ENCODE results near the gene PDE4D. TPM values are rescaled to one million over a fixed set of nuclear protein-coding genes. Genes with fewer than 3 reads are reported as not detected.

The PDE4D gene
- total and polyA plus RNA-seq, 9 donors, result 21.1 to 65.9 (median 33.0) TPM

DNA sequence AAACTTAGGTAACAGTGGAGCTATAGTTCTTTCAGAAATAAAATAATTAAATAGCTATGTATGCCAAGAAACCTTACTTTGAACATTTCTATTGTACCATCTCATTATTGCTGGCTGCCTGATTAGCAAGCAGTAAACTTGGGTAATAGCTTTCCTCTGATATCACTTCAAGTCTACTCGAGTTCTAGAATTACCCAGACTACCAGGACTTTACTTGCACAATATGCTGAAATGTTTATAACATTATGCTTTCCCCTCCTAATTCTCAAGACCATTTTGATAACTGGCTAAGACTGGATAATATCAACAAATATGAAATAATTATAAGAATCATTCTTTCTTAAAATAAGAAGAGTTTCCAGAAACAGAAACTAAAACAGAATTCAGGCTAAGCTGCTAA lies 798.0 kb downstream of the PDE4D start:
- H3K9me3 ChIP-seq (replicated peaks; ENCODE audit: control insufficient read depth, low read depth, low read length), result no peaks in the 10 kb centered on the region
- H3K36me3 ChIP-seq (ENCODE audit: control insufficient read depth, insufficient read depth, low read length), result no peaks in the 10 kb centered on the region
- H3K27ac ChIP-seq (ENCODE audit: low read length), result no peak overlapping the region
- DNase-seq, result no peak
- no peak overlapping the region for H3K4me3 ChIP-seq (ENCODE audit: low read length)
- no peaks in the 10 kb centered on the region for H3K27me3 ChIP-seq (ENCODE audit: control insufficient read depth, insufficient read depth, low read length)
- no peaks in the 10 kb centered on the region for H3K4me1 ChIP-seq (ENCODE audit: control insufficient read depth, insufficient read depth, low read length)
- no CpG with 5 or more reads among the region's 1 CpG for WGBS (ENCODE audit: insufficient coverage)

- WGBS (ENCODE audit: insufficient coverage), result no CpG with 5 or more reads among the region's 2 CpGs
- Histone ChIP-seq H3K4me1 (ENCODE audit: control insufficient read depth, insufficient read depth, low read length) (no peaks in the 10 kb centered on the region), H3K27me3 (ENCODE audit: control insufficient read depth, insufficient read depth, low read length) (no peaks in the 10 kb centered on the region), H3K36me3 (ENCODE audit: control insufficient read depth, insufficient read depth, low read length) (no peaks in the 10 kb centered on the region), H3K27ac (ENCODE audit: low read length) (no peak overlapping the region), H3K4me3 (ENCODE audit: low read length) (no peak overlapping the region), H3K9me3 (replicated peaks; ENCODE audit: control insufficient read depth, low read depth, low read length) (no peaks in the 10 kb centered on the region)
- peak; percentile 46 for DNase-seq
Observed at GRCh38 chr5:59094864-59095263, 798.7 kb downstream of the PDE4D start.

GRCh38 chr5:59093329-59093728 lies 800.2 kb downstream of the PDE4D start:
- WGBS (ENCODE audit: insufficient coverage), result 93% methylated on average over 2 of the region's 6 CpGs
- H3K9me3 ChIP-seq (replicated peaks; ENCODE audit: control insufficient read depth, low read depth, low read length), result no peaks in the 10 kb centered on the region
- no peaks in the 10 kb centered on the region for H3K36me3 ChIP-seq (ENCODE audit: control insufficient read depth, insufficient read depth, low read length)
- no peak for DNase-seq
- H3K4me3 ChIP-seq (ENCODE audit: low read length), result no peak overlapping the region
- no peak overlapping the region for H3K27ac ChIP-seq (ENCODE audit: low read length)
- H3K27me3 ChIP-seq (ENCODE audit: control insufficient read depth, insufficient read depth, low read length), result no peaks in the 10 kb centered on the region
- no peaks in the 10 kb centered on the region for H3K4me1 ChIP-seq (ENCODE audit: control insufficient read depth, insufficient read depth, low read length)

DNA sequence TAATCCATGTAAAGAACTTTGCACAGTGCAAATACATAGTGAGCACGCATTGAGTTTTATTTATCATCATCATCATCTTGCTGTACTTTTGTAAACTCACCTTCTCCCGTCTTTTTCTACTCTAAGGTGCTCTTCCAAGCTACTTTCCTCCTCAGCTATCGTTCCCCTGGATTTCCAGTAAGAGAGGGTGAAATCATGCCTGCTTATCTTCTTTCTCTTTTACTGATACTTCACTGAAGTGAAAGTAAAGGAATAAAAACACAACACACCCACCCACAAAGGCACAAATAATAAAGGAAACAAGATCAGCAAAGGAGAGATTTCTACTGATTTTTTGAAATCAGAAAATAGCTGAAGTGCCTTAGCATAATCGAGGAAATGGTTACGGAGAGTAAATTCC lies 800.8 kb downstream of the PDE4D start:
- no peak overlapping the region for H3K4me3 ChIP-seq (ENCODE audit: low read length)
- WGBS (ENCODE audit: insufficient coverage), result 86% methylated on average over 4 of the region's 5 CpGs
- H3K27me3 ChIP-seq (ENCODE audit: control insufficient read depth, insufficient read depth, low read length), result no peaks in the 10 kb centered on the region
- no peaks in the 10 kb centered on the region for H3K9me3 ChIP-seq (replicated peaks; ENCODE audit: control insufficient read depth, low read depth, low read length)
- no peaks in the 10 kb centered on the region for H3K4me1 ChIP-seq (ENCODE audit: control insufficient read depth, insufficient read depth, low read length)
- H3K27ac ChIP-seq (ENCODE audit: low read length), result no peak overlapping the region
- no peaks in the 10 kb centered on the region for H3K36me3 ChIP-seq (ENCODE audit: control insufficient read depth, insufficient read depth, low read length)
- no peak for DNase-seq

DNA sequence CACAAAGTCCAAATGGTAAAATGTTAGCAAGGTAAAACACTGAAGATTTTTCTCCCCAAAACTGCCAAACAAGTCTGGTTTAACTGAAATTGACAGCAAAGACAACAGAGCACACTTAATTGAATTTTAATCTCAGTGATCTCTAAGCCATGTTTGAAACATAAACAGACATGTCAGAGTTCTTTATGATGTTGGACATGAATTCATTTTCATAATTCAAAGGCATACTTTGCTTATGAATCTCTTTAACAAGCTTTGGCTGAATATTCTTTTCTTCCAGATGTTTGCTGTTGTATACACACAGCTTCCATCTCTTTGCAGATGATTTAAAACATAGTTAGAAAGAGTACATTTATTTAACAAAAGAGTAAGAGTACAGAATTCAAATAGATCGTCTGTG lies 801.6 kb downstream of the PDE4D start:
- H3K27ac ChIP-seq (ENCODE audit: low read length), result no peak overlapping the region
- WGBS (ENCODE audit: insufficient coverage), result no CpG with 5 or more reads among the region's 1 CpG
- no peaks in the 10 kb centered on the region for H3K9me3 ChIP-seq (replicated peaks; ENCODE audit: control insufficient read depth, low read depth, low read length)
- H3K4me1 ChIP-seq (ENCODE audit: control insufficient read depth, insufficient read depth, low read length), result no peaks in the 10 kb centered on the region
- no peaks in the 10 kb centered on the region for H3K36me3 ChIP-seq (ENCODE audit: control insufficient read depth, insufficient read depth, low read length)
- peak; percentile 14 for DNase-seq
- no peaks in the 10 kb centered on the region for H3K27me3 ChIP-seq (ENCODE audit: control insufficient read depth, insufficient read depth, low read length)
- no peak overlapping the region for H3K4me3 ChIP-seq (ENCODE audit: low read length)

DNA sequence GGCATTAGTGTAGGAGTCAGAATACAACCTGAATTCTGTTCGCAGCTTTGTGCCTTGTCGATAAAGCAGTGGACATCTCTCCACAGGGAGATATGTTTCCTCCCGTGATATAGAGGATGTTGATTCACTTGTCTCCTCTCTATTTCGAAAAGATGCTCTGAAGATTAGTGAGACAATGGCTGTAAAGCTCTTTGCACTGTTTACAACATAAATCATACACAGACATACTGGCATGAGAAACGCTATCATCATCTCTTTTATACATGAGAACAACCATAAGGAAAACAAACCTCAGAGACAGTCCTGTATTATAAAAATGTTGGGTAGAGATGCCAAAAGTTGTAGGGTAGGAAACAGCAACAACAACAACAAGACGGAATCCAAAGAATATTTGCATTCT lies 803.2 kb downstream of the PDE4D start:
- no CpG with 5 or more reads among the region's 6 CpGs for WGBS (ENCODE audit: insufficient coverage)
- no peaks in the 10 kb centered on the region for H3K27me3 ChIP-seq (ENCODE audit: control insufficient read depth, insufficient read depth, low read length)
- no peak overlapping the region for H3K4me3 ChIP-seq (ENCODE audit: low read length)
- DNase-seq, result no peak
- H3K36me3 ChIP-seq (ENCODE audit: control insufficient read depth, insufficient read depth, low read length), result no peaks in the 10 kb centered on the region
- no peaks in the 10 kb centered on the region for H3K9me3 ChIP-seq (replicated peaks; ENCODE audit: control insufficient read depth, low read depth, low read length)
- H3K27ac ChIP-seq (ENCODE audit: low read length), result no peak overlapping the region
- H3K4me1 ChIP-seq (ENCODE audit: control insufficient read depth, insufficient read depth, low read length), result no peaks in the 10 kb centered on the region

DNA sequence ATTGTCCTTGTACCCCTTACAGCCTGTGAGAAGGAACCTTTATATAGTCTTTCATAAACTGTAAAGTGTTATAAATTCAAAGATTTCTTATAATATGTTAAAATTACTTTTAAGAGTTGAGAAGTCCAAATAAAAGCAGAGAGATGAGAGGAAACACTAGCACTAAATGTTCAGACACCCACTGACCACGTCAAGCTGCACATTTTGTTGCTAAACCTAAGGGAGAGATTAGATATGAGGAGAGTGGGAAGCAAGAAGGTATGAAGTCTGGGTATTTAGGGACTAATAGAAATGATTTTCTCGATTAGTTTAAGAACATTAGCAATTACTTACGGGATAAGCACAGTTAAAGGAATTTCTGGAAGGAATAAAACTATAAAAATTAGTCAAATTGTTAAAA lies 803.8 kb downstream of the PDE4D start:
- Histone ChIP-seq H3K36me3 (ENCODE audit: control insufficient read depth, insufficient read depth, low read length) (no peaks in the 10 kb centered on the region), H3K27me3 (ENCODE audit: control insufficient read depth, insufficient read depth, low read length) (no peaks in the 10 kb centered on the region), H3K9me3 (replicated peaks; ENCODE audit: control insufficient read depth, low read depth, low read length) (no peaks in the 10 kb centered on the region), H3K4me1 (ENCODE audit: control insufficient read depth, insufficient read depth, low read length) (no peaks in the 10 kb centered on the region), H3K4me3 (ENCODE audit: low read length) (no peak overlapping the region), H3K27ac (ENCODE audit: low read length) (no peak overlapping the region)
- no CpG with 5 or more reads among the region's 3 CpGs for WGBS (ENCODE audit: insufficient coverage)
- DNase-seq, result no peak

GRCh38 chr5:59088546-59088945 lies 805.0 kb downstream of the PDE4D start:
- Histone ChIP-seq H3K27me3 (ENCODE audit: control insufficient read depth, insufficient read depth, low read length) (no peaks in the 10 kb centered on the region), H3K36me3 (ENCODE audit: control insufficient read depth, insufficient read depth, low read length) (no peaks in the 10 kb centered on the region), H3K9me3 (replicated peaks; ENCODE audit: control insufficient read depth, low read depth, low read length) (no peaks in the 10 kb centered on the region), H3K4me1 (ENCODE audit: control insufficient read depth, insufficient read depth, low read length) (no peaks in the 10 kb centered on the region), H3K27ac (ENCODE audit: low read length) (no peak overlapping the region), H3K4me3 (ENCODE audit: low read length) (no peak overlapping the region)
- DNase-seq, result no peak

GRCh38 chr5:59086024-59086423 lies 807.5 kb downstream of the PDE4D start:
- DNase-seq, result no peak
- H3K27ac ChIP-seq (ENCODE audit: low read length), result no peak overlapping the region
- no peaks in the 10 kb centered on the region for H3K9me3 ChIP-seq (replicated peaks; ENCODE audit: control insufficient read depth, low read depth, low read length)
- H3K27me3 ChIP-seq (ENCODE audit: control insufficient read depth, insufficient read depth, low read length), result no peaks in the 10 kb centered on the region
- H3K4me1 ChIP-seq (ENCODE audit: control insufficient read depth, insufficient read depth, low read length), result no peaks in the 10 kb centered on the region
- no peak overlapping the region for H3K4me3 ChIP-seq (ENCODE audit: low read length)
- no peaks in the 10 kb centered on the region for H3K36me3 ChIP-seq (ENCODE audit: control insufficient read depth, insufficient read depth, low read length)
- no CpG with 5 or more reads among the region's 1 CpG for WGBS (ENCODE audit: insufficient coverage)

GRCh38 chr5:59081693-59082092 lies 811.8 kb downstream of the PDE4D start:
- Histone ChIP-seq H3K4me3 (ENCODE audit: low read length) (no peak overlapping the region), H3K27me3 (ENCODE audit: control insufficient read depth, insufficient read depth, low read length) (no peaks in the 10 kb centered on the region), H3K27ac (ENCODE audit: low read length) (no peak overlapping the region), H3K9me3 (replicated peaks; ENCODE audit: control insufficient read depth, low read depth, low read length) (no peaks in the 10 kb centered on the region), H3K36me3 (ENCODE audit: control insufficient read depth, insufficient read depth, low read length) (no peaks in the 10 kb centered on the region), H3K4me1 (ENCODE audit: control insufficient read depth, insufficient read depth, low read length) (no peaks in the 10 kb centered on the region)
- DNase-seq, result no peak
- no CpG with 5 or more reads among the region's 1 CpG for WGBS (ENCODE audit: insufficient coverage)
